ENCODE results near the gene ANGPTL7.

- TF ChIP-seq CTCF (IDR thresholded peaks at IDR 0.05) (no peak), POLR2A (IDR thresholded peaks at IDR 0.05) (no peak)
Observed at GRCh38 chr1:11187000-11187399, 2.2 kb upstream of the ANGPTL7 start.
